MCF 10A (cell line): ENCODE measurements around the gene MAP7D1. TPM values are rescaled to one million over a fixed set of nuclear protein-coding genes. Genes with fewer than 3 reads are reported as not detected.

Experiments
- BruUV-seq: library from RNA; stranded (reverse); fragments of 400-500 nt; replicated peaks from 2 replicates; lab custom pipeline; 2021; lab: Mats Ljungman, UMichigan
- CTCF ChIA-PET: fragments of 300-600 bp; sonication (Branson Sonifier 250); formaldehyde crosslinking; extraction: SDS; loops from one replicate; lab custom pipeline; 2021; ENCODE audit warnings: antibody characterized with exemption, inconsistent platforms; lab: Yijun Ruan, JAX
- POLR2A ChIA-PET: fragments of 300-600, 350-650 bp; sonication (Branson Sonifier 250); formaldehyde crosslinking; extraction: SDS; loops from one replicate; lab custom pipeline; 2020; ENCODE audit warnings: antibody characterized with exemption, inconsistent platforms; lab: Yijun Ruan, JAX
- DNase-seq: peaks from one replicate; pipeline ENCODE4 v3.0.0-alpha.2; 2018; ENCODE audit not compliant: unreplicated experiment
- H3K27ac Mint-ChIP-seq: one replicate; pipeline ENCODE4 v1.8.0; 2022; ENCODE audit warnings: mild to moderate bottlenecking, low read depth, mixed read lengths; ENCODE audit not compliant: unreplicated experiment
- H3K27me3 Mint-ChIP-seq: one replicate; pipeline ENCODE4 v1.8.0; 2022; ENCODE audit warnings: mixed read lengths; ENCODE audit not compliant: insufficient read depth, unreplicated experiment
- H3K36me3 Mint-ChIP-seq: one replicate; pipeline ENCODE4 v1.8.0; 2022; ENCODE audit warnings: mild to moderate bottlenecking, moderate library complexity, mixed read lengths; ENCODE audit not compliant: insufficient read depth, unreplicated experiment
- H3K4me1 Mint-ChIP-seq: one replicate; pipeline ENCODE4 v1.8.0; 2022; ENCODE audit warnings: mixed read lengths; ENCODE audit not compliant: insufficient read depth, unreplicated experiment
- H3K4me3 Mint-ChIP-seq: one replicate; pipeline ENCODE4 v1.8.0; 2022; ENCODE audit warnings: mild to moderate bottlenecking, moderate library complexity, mixed read lengths; ENCODE audit not compliant: unreplicated experiment
- H3K9me3 Mint-ChIP-seq: one replicate; pipeline ENCODE4 v1.8.0; 2022; ENCODE audit warnings: mixed read lengths; ENCODE audit not compliant: unreplicated experiment
- intact Hi-C: fragments of 100-400 bp; cut with micrococcal nuclease; formaldehyde crosslinking; loops from 2 replicates; pipeline ENCODE4 v1.14.1; 2022
- total RNA-seq: library from RNA; stranded (reverse); gene quantifications from 2 replicates; pipeline ENCODE4 v1.2.3, GENCODE V29; 2022
- TF ChIP-seq, protein P1 (sequence below): fragments of 200-600 bp; IDR thresholded peaks from one replicate; pipeline ENCODE4 v1.8.0; 2022; ENCODE audit warnings: antibody characterized with exemption, mild to moderate bottlenecking; ENCODE audit not compliant: unreplicated experiment

MAP7D1 gene
- total RNA-seq, 1 experiment from 2014 or later: 170 TPM

DNA sequence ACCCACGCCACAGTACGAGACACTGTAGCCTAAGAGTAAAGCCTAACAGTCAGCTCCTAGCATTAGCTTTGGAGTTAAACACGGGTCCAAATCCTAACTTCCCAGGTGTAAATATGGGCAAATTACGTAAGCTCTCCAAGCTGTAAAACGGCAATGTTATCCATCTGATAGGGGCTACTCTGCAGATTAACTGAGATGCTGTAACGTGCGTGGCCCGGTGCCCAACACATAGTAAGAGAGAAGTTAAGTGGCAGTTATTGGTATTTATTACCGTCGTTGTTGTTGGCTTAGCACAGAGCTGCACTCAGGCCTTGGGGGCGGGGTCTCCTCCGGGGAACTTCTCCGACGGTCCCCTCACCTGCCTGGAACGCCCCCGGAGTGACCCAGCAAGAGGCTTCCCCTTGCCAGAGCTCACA is 7.1 kb upstream of the MAP7D1 start:
- no peak for DNase-seq
- TF ChIP-seq, protein P1, sequence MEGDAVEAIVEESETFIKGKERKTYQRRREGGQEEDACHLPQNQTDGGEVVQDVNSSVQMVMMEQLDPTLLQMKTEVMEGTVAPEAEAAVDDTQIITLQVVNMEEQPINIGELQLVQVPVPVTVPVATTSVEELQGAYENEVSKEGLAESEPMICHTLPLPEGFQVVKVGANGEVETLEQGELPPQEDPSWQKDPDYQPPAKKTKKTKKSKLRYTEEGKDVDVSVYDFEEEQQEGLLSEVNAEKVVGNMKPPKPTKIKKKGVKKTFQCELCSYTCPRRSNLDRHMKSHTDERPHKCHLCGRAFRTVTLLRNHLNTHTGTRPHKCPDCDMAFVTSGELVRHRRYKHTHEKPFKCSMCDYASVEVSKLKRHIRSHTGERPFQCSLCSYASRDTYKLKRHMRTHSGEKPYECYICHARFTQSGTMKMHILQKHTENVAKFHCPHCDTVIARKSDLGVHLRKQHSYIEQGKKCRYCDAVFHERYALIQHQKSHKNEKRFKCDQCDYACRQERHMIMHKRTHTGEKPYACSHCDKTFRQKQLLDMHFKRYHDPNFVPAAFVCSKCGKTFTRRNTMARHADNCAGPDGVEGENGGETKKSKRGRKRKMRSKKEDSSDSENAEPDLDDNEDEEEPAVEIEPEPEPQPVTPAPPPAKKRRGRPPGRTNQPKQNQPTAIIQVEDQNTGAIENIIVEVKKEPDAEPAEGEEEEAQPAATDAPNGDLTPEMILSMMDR: no peak
- Mint-ChIP-seq H3K4me3 (peak overlapping the region; percentile 100), H3K36me3 (peaks cover 7% of the 10 kb centered on the region), H3K9me3 (no peaks in the 10 kb centered on the region), H3K4me1 (peaks cover 24% of the 10 kb centered on the region), H3K27ac (peak overlapping the region; percentile 100), H3K27me3 (no peaks in the 10 kb centered on the region)
- ChIA-PET CTCF (interaction anchor here (0.7 to 7.8 kb wide), 32 partner anchors 9 to 1324 kb away, joined by 3 to 194 read pairs (median 6); partner anchors contain the start of genes LSM10 and THRAP3), POLR2A (interaction anchor here (0.5 to 5.2 kb wide), 28 partner anchors 13 to 1366 kb away, joined by 3 to 94 read pairs (median 7); partner anchors contain the start of genes ADPRS, AGO1, LSM10 and MEAF6)
- TSS peak; percentile 60 for BruUV-seq
- intact Hi-C loops: loop anchor here (1.0 kb wide), 7 partner anchors 12 to 271 kb away; partner anchors contain the start of gene THRAP3

DNA sequence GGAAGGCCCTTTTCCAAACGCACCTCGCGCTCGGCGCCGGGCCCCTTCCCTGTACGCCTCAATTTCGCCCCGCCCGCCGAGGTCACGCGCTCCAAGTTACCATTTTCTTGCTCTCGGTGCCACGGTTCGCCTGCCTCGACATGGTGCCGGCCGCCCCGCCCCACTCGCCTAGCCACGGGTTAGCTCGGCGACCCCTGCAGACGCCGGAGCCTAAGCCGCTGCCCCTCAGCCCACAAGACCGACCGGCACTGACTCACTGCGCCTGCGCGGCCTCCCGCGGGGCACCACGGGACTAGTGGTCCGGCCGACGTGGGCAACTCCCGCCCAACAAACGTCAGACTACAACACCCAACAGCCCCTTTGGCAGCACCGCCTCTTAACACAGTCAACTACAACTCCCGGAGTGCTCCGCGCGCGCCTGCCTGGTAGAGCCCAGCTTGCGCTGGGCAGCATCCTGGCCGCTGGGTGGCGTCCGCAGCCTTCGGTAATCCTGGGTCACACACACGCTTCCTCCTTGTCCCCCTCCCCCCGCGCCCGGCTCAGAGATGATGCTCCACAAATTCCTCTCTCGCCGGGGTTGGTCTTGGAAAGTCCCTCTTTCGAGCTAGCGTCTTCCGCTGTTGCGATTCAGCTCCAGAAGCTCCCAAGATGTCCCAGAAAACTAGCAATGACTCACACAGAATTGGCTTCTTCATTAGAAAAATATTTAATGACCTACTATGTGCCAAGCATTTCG is 6.6 kb upstream of the MAP7D1 start, which contains the start of gene TRAPPC3:
TSS of gene TRAPPC3 (minus strand) at position 250 of the 736 bp plus-strand sequence. CDS start at position 142, 108 bp downstream.
- TF ChIP-seq, protein P1: peak; percentile 91
- H3K27ac Mint-ChIP-seq: peak within 1 kb of the TSS; percentile 100
- intact Hi-C loops: loop anchor here (1.0 kb wide), 7 partner anchors 12 to 271 kb away; partner anchors contain the start of gene THRAP3
- H3K9me3 Mint-ChIP-seq: no peaks in the 10 kb centered on the region
- peak within 1 kb of the TSS; percentile 100 for H3K4me3 Mint-ChIP-seq
- ChIA-PET POLR2A (interaction anchor here (0.6 to 5.2 kb wide), 45 partner anchors 12 to 1365 kb away, joined by 3 to 94 read pairs (median 4); partner anchors contain the start of genes ADPRS, AGO1, LSM10 and MEAF6), CTCF (interaction anchor here (0.7 to 7.8 kb wide), 45 partner anchors 10 to 1323 kb away, joined by 3 to 194 read pairs (median 6); partner anchors contain the start of genes LSM10 and THRAP3)
- peaks cover 24% of the 10 kb centered on the region for H3K4me1 Mint-ChIP-seq
- H3K27me3 Mint-ChIP-seq: no peaks in the 10 kb centered on the region
- peak; percentile 100 for DNase-seq
- no TSS peak for BruUV-seq
- peaks cover 7% of the 10 kb centered on the region for H3K36me3 Mint-ChIP-seq

DNA sequence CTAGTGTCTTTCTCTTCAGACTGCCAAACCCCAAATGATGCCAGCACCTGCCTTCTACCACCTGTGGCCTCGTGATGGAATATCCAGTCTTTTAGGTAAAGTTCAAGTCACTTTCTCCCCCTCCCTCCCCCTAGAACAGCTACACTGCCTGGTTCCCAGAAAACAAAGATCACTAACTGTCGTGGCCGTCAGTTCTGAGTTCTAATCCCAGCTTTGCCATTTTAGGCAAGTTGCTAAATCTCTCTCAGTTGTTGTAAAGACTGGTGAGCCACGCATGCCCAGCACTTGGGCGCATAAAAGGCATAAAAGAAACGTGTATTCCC is 6.0 kb upstream of the MAP7D1 start:
- TF ChIP-seq, protein P1: no peak
- ChIA-PET CTCF (interaction anchor here (0.7 to 7.8 kb wide), 35 partner anchors 10 to 1275 kb away, joined by 3 to 194 read pairs (median 7); partner anchors contain the start of genes LSM10 and THRAP3), POLR2A (interaction anchor here (0.6 to 5.2 kb wide), 42 partner anchors 12 to 1365 kb away, joined by 3 to 94 read pairs (median 4); partner anchors contain the start of genes AGO3, LSM10, MEAF6 and MRPS15)
- Mint-ChIP-seq H3K4me3 (peak overlapping the region; percentile 100), H3K36me3 (peaks cover 7% of the 10 kb centered on the region), H3K27ac (peak overlapping the region; percentile 100), H3K9me3 (no peaks in the 10 kb centered on the region), H3K27me3 (no peaks in the 10 kb centered on the region), H3K4me1 (peaks cover 24% of the 10 kb centered on the region)
- intact Hi-C loops: loop anchor here (1.0 kb wide), 7 partner anchors 11 to 270 kb away; partner anchors contain the start of gene THRAP3
- no peak for DNase-seq
- BruUV-seq: no TSS peak
